Keratinocyte (primary cell): ENCODE measurements around the gene SENP5. TPM values are rescaled to one million over a fixed set of nuclear protein-coding genes. Genes with fewer than 3 reads are reported as not detected.

Experiments
- DNase-seq: peaks from one replicate; pipeline ENCODE4 v3.0.0-alpha.2; 2011; ENCODE audit warnings: low read depth, missing footprints, low spot score
- FAIRE-seq: peaks from 2 replicates; lab custom pipeline; 2011; peaks lifted over from hg19 to GRCh38; lab: Jason Lieb, UNC
- H2AFZ ChIP-seq: 2 replicates; pipeline ENCODE4 v1.6.0; 2012; ENCODE audit warnings: low read length, control low read depth, inconsistent platforms; ENCODE audit not compliant: control insufficient read depth
- H3K27ac ChIP-seq: 2 replicates; pipeline ENCODE4 v1.5.1; 2011; ENCODE audit warnings: low read length; ENCODE audit not compliant: control insufficient read depth, insufficient read depth
- H3K27me3 ChIP-seq: 3 replicates; pipeline ENCODE4 v1.6.0; 2011; ENCODE audit warnings: low read length; ENCODE audit not compliant: control insufficient read depth, insufficient read depth; ENCODE audit errors: extremely low read depth
- H3K36me3 ChIP-seq, 2 experiments: 2 replicates in 1 of 2; 3 replicates in 1 of 2; pipeline ENCODE4 v1.5.1; 2011; ENCODE audit warnings: low read length in 2 of 2, mild to moderate bottlenecking in 1 of 2; ENCODE audit not compliant: control insufficient read depth in 2 of 2, insufficient read depth in 2 of 2; ENCODE audit errors: extremely low read depth in 1 of 2
- H3K4me1 ChIP-seq: 3 replicates; pipeline ENCODE4 v1.5.1; 2011; ENCODE audit warnings: low read length; ENCODE audit not compliant: control insufficient read depth, insufficient read depth; ENCODE audit errors: extremely low read depth
- H3K4me2 ChIP-seq: 3 replicates; pipeline ENCODE4 v1.6.0; 2011; ENCODE audit warnings: low read depth, low read length; ENCODE audit not compliant: control insufficient read depth, insufficient read depth; ENCODE audit errors: extremely low read depth
- H3K4me3 ChIP-seq, 3 experiments: fragments of 200-600 bp in 1 of 3; sonication (generic) in 1 of 3; 2 replicates in 2 of 3; 3 replicates in 1 of 3; pipeline ENCODE4 v1.5.1; 2011 to 2016; ENCODE audit warnings: low read length in 3 of 3, mild to moderate bottlenecking in 3 of 3, control low read depth in 2 of 3, inconsistent platforms in 1 of 3, low read depth in 1 of 3, mixed read lengths in 1 of 3, mixed run types in 1 of 3, moderate library complexity in 1 of 3; ENCODE audit not compliant: control insufficient read depth in 2 of 3, insufficient read depth in 2 of 3; ENCODE audit errors: extremely low read depth in 1 of 3
- H3K79me2 ChIP-seq: 2 replicates; pipeline ENCODE4 v1.6.0; 2012; ENCODE audit warnings: low read length; ENCODE audit not compliant: control insufficient read depth, insufficient read depth
- H3K9ac ChIP-seq: 3 replicates; pipeline ENCODE4 v1.6.0; 2011; ENCODE audit warnings: low read length; ENCODE audit not compliant: control insufficient read depth, insufficient read depth; ENCODE audit errors: extremely low read depth
- H3K9me1 ChIP-seq: 3 replicates; pipeline ENCODE4 v1.6.0; 2011; ENCODE audit warnings: low read length; ENCODE audit not compliant: control insufficient read depth, insufficient read depth; ENCODE audit errors: extremely low read depth
- H3K9me3 ChIP-seq: 2 replicates; pipeline ENCODE4 v1.5.1; 2012; ENCODE audit warnings: low read depth, low read length; ENCODE audit not compliant: control insufficient read depth
- H4K20me1 ChIP-seq: 3 replicates; pipeline ENCODE4 v1.6.0; 2011; ENCODE audit warnings: low read length; ENCODE audit not compliant: control insufficient read depth, insufficient read depth; ENCODE audit errors: extremely low read depth
- EZH2 ChIP-seq: IDR thresholded peaks from one replicate; pipeline ENCODE4 v1.6.1; 2012; ENCODE audit warnings: inconsistent platforms, mild to moderate bottlenecking, low read length, moderate library complexity
- dilution Hi-C: fragments of 300-500 bp; cut with MboI; formaldehyde crosslinking; loops from one replicate; pipeline ENCODE4 v1.7.0; 2020; ENCODE audit warnings: low sequenced_read_pairs; ENCODE audit not compliant: extremely low pct_ligation_motif_present
- polyA plus RNA-seq, 5 experiments: library from polyadenylated mRNA; depleted of rRNA in 3 of 5; stranded (reverse) in 3 of 5; stranded (forward) in 1 of 5; unstranded in 1 of 5; fragments of >200 nt; gene quantifications; 1 replicate in 1 of 5; 2 replicates in 3 of 5; 3 replicates in 1 of 5; pipeline versions ENCODE4 v1.2.1 to v1.2.3, GENCODE V29; 2011 to 2012; ENCODE audit warnings: missing spikeins in 2 of 5, low read depth in 1 of 5, low replicate concordance in 1 of 5
- TF ChIP-seq, protein P1 (sequence below), 3 experiments: IDR thresholded peaks in 1 of 3; conservative IDR thresholded peaks in 1 of 3; optimal IDR thresholded peaks in 1 of 3; 2 replicates in 2 of 3; 3 replicates in 1 of 3; pipeline versions ENCODE3 to v1.5.1; 2011; ENCODE audit warnings: low read length in 3 of 3, mild to moderate bottlenecking in 3 of 3, moderate library complexity in 2 of 3, control low read depth in 1 of 3, inconsistent platforms in 1 of 3; ENCODE audit not compliant: insufficient read depth in 2 of 3; ENCODE audit errors: extremely low read depth in 1 of 3

The SENP5 gene
- polyA plus RNA-seq, 1 donor (not counting 4 experiments of a cell fraction or from before 2014, with no cell fraction given), result 16.5 TPM

DNA sequence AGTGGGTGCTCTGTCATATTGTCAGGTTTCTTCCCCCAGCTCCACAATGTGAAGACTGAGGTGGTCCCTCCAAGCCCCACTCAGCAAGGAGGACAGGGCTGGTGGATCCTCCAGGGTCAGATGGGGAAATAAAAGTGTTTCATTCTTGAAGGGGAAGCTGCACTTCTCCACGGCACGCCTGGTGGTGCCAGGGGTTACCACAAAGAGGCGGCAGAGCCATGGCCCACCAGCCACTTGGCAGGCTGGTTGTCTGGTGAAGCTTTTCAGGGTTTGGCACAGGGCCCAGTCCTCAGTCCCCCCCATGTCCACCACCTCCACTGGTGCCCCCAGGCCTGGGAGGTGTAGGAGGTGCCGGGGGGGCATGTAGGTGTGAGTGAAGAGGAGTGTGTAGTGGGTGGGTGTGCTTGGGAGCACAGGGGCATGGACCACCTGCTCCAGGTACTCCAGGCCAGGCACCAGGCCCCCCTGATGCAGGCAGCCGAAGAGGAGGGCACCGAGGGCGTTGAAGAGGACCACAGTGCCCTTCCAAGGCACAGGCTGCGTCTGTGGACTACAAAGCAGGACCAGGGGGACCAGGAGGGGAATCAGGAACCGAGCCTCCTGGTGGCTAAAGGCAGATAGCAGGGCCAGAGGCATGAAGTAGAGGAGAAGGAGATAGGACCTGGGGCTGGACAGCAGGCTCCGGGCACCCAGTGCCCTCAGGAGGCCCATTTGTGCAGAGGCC is 79.6 kb downstream of the SENP5 start:
- TF ChIP-seq, protein P1, sequence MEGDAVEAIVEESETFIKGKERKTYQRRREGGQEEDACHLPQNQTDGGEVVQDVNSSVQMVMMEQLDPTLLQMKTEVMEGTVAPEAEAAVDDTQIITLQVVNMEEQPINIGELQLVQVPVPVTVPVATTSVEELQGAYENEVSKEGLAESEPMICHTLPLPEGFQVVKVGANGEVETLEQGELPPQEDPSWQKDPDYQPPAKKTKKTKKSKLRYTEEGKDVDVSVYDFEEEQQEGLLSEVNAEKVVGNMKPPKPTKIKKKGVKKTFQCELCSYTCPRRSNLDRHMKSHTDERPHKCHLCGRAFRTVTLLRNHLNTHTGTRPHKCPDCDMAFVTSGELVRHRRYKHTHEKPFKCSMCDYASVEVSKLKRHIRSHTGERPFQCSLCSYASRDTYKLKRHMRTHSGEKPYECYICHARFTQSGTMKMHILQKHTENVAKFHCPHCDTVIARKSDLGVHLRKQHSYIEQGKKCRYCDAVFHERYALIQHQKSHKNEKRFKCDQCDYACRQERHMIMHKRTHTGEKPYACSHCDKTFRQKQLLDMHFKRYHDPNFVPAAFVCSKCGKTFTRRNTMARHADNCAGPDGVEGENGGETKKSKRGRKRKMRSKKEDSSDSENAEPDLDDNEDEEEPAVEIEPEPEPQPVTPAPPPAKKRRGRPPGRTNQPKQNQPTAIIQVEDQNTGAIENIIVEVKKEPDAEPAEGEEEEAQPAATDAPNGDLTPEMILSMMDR (optimal IDR thresholded peaks at IDR 0.05 in 1 of 3, IDR thresholded peaks at IDR 0.05 in 1 of 3, conservative IDR thresholded peaks at IDR 0.05 in 1 of 3; ENCODE audit: extremely low read depth in 1 of 3, insufficient read depth in 2 of 3, low read length in 3 of 3), result peak in 2 of 3 experiments; percentile 33 to 37
- TF ChIP-seq EZH2, result no peak
- dilution Hi-C loops, result no loop called here
- no peak overlapping the region for H3K4me2 ChIP-seq
- FAIRE-seq, result no peak
- H3K27ac ChIP-seq, result no peak overlapping the region
- H3K27me3 ChIP-seq, result no peaks in the 10 kb centered on the region
- H3K9me3 ChIP-seq, result no peaks in the 10 kb centered on the region
- H3K79me2 ChIP-seq, result peaks cover 21% of the 10 kb centered on the region
- H3K36me3 ChIP-seq, result peaks cover 1 to 8% of the 10 kb centered on the region in 2 experiments
- no peaks in the 10 kb centered on the region for H4K20me1 ChIP-seq
- no peak overlapping the region for H2AFZ ChIP-seq
- DNase-seq, result no peak
- H3K9me1 ChIP-seq, result no peaks in the 10 kb centered on the region
- H3K4me3 ChIP-seq, result no peak overlapping the region
- H3K4me1 ChIP-seq, result peaks cover 8% of the 10 kb centered on the region
- no peak overlapping the region for H3K9ac ChIP-seq

DNA sequence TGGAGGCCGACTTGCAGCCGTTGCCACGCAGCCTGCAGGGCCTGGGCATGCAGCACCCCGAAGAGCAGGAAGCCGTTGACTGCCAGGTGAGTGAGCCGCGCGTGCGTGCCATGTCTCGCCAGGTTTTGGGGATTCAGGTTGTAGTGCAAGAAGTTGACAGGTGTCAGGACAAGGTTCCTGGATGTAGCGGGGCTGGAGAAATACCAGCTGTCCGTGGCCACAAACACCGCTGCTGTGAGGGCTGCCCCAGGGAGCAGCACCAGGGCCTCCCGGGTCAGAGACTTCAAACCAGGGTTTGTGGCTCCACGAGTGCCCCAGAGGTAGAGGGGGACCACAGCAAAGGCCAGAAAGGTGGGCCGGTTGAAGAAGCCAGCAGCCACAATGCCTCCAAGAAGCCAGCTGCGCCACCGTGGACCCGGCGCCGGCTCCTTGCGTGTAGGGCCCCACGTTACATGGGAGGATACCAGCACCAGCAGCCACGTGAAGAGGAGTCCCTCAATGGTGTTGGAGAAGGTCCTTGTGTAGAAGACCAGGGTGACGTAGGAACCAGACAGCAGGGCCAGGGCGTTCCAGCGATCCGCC is 80.2 kb downstream of the SENP5 start:
- H4K20me1 ChIP-seq, result no peaks in the 10 kb centered on the region
- TF ChIP-seq, protein P1 (optimal IDR thresholded peaks at IDR 0.05 in 1 of 3, IDR thresholded peaks at IDR 0.05 in 1 of 3, conservative IDR thresholded peaks at IDR 0.05 in 1 of 3; ENCODE audit: extremely low read depth in 1 of 3, insufficient read depth in 2 of 3, low read length in 3 of 3), result no peak
- TF ChIP-seq EZH2, result no peak
- no peak overlapping the region for H3K4me3 ChIP-seq
- H3K36me3 ChIP-seq, result peaks cover 1 to 8% of the 10 kb centered on the region in 2 experiments
- H3K79me2 ChIP-seq, result peaks cover 16% of the 10 kb centered on the region
- H3K27me3 ChIP-seq, result no peaks in the 10 kb centered on the region
- no peak overlapping the region for H3K27ac ChIP-seq
- H3K4me2 ChIP-seq, result no peak overlapping the region
- dilution Hi-C loops, result no loop called here
- no peak overlapping the region for H3K9ac ChIP-seq
- no peak for DNase-seq
- H2AFZ ChIP-seq, result no peak overlapping the region
- no peaks in the 10 kb centered on the region for H3K9me1 ChIP-seq
- FAIRE-seq, result no peak
- H3K9me3 ChIP-seq, result no peaks in the 10 kb centered on the region
- H3K4me1 ChIP-seq, result peaks cover 8% of the 10 kb centered on the region
